Measurements from ENCODE around the gene SPINK1. TPM values are rescaled to one million over a fixed set of nuclear protein-coding genes. Genes with fewer than 3 reads are reported as not detected.

SPINK1 gene
- polyA plus RNA-seq, 2 of the 4 experiments (the other 2 are of a cell fraction): 0.22 TPM; not detected in 1

DNA sequence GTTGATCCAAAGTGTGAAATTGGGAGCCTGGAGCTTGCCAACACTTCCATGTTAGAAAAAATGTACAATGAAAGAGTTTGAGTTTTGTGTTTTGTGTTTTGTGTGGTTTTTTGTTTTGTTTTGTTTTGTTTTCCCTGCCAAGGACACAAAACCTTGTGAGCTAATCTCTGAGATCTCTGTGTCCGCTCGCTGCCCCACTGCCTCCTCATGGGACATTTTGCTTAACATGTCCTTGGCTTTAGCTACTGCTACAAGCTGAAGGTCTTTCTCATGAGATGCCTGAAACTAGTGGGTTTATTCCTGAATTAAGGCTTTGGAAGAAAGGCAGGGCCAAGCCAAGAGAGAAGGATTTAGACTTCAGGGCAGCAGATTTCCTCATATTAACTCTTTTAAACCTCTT is 41.7 kb downstream of the SPINK1 start:
- Histone ChIP-seq H3K9me3 (no peaks in the 10 kb centered on the region), H3K4me1 (no peaks in the 10 kb centered on the region), H3K4me2 (no peak overlapping the region), H3K27ac (no peak overlapping the region), H3K4me3 (no peak overlapping the region)
- no peak for DNase-seq (ENCODE audit: low read depth in 1 of 2, low spot score in 1 of 2)
- no peak for FAIRE-seq
- TF ChIP-seq CBX8 (IDR thresholded peaks at IDR 0.05) (no peak), HDAC2 (IDR thresholded peaks at IDR 0.05) (no peak), CEBPB (IDR thresholded peaks at IDR 0.05) (no peak), RCOR1 (IDR thresholded peaks at IDR 0.05; ENCODE audit: low read depth, low read length) (no peak), RNF2 (IDR thresholded peaks at IDR 0.05; ENCODE audit: borderline replicate concordance, low read depth) (no peak), GATA3 (IDR thresholded peaks at IDR 0.05; ENCODE audit: borderline replicate concordance) (no peak), HMGXB4 (CRISPR knock-in tag; IDR thresholded peaks at IDR 0.05; ENCODE audit: borderline replicate concordance) (no peak), EHF (CRISPR knock-in tag; IDR thresholded peaks at IDR 0.05) (no peak), FOSB (CRISPR knock-in tag; IDR thresholded peaks at IDR 0.05) (no peak), MYC (IDR thresholded peaks at IDR 0.05; ENCODE audit: borderline replicate concordance, low read length) (no peak), NFE2L2 (conservative IDR thresholded peaks at IDR 0.05; ENCODE audit: low read length) (no peak), FOSL2 (IDR thresholded peaks at IDR 0.05) (no peak), FOSL2 (CRISPR knock-in tag; IDR thresholded peaks at IDR 0.05) (no peak), JUN (IDR thresholded peaks at IDR 0.05) (no peak), CHD4 (IDR thresholded peaks at IDR 0.05; ENCODE audit: borderline replicate concordance) (no peak), CTCF (IDR thresholded peaks at IDR 0.05) (no peak)
- TF ChIP-seq, protein P1, sequence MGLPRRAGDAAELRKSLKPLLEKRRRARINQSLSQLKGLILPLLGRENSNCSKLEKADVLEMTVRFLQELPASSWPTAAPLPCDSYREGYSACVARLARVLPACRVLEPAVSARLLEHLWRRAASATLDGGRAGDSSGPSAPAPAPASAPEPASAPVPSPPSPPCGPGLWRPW (IDR thresholded peaks at IDR 0.05): no peak
- TF ChIP-seq, protein P2, sequence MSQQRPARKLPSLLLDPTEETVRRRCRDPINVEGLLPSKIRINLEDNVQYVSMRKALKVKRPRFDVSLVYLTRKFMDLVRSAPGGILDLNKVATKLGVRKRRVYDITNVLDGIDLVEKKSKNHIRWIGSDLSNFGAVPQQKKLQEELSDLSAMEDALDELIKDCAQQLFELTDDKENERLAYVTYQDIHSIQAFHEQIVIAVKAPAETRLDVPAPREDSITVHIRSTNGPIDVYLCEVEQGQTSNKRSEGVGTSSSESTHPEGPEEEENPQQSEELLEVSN (IDR thresholded peaks at IDR 0.05; ENCODE audit: borderline replicate concordance, low read depth): no peak
- ChIA-PET POLR2A (no interaction called here), CTCF (interaction anchor here (1.1 kb wide), 1 partner anchor 32 kb away, joined by 3 read pairs; no protein-coding TSS in a partner anchor)
- no peak for ATAC-seq
- 4% methylated on average over 2 of the region's 2 CpGs for WGBS (ENCODE audit: missing lambda C conversion rate)

DNA sequence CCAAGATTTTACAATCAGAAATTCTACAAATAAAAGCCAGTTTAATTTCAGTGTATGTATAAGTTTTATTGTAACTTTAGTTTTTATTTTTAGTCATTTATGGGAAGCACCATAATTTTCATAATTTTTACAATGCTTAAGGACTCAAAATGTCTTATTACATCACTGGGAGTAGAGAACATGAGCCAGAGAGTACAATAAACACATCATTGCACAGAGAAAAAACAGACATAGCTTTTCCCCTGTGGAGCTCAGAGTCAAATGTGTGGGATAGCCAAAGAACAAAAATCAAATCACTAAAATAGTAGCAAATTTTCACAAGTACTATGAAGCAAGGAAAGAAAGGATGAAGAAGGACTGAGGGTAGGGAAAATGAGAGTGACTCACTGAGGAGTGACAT is 43.4 kb downstream of the SPINK1 start:
- H3K9me3 ChIP-seq: no peaks in the 10 kb centered on the region
- no peaks in the 10 kb centered on the region for H3K4me1 ChIP-seq
- DNase-seq (ENCODE audit: low read depth in 1 of 2, low spot score in 1 of 2) (no peak), FAIRE-seq (no peak), ATAC-seq (no peak)
- no peak overlapping the region for H3K27ac ChIP-seq
- no peak overlapping the region for H3K4me2 ChIP-seq
- ChIA-PET CTCF (no interaction called here), POLR2A (no interaction called here)
- no peak overlapping the region for H3K4me3 ChIP-seq
- TF ChIP-seq, protein P2 (IDR thresholded peaks at IDR 0.05; ENCODE audit: borderline replicate concordance, low read depth): no peak
- no peak for TF ChIP-seq POLR2A (IDR thresholded peaks at IDR 0.05; ENCODE audit: low read length)
- no peak for TF ChIP-seq MYC (IDR thresholded peaks at IDR 0.05; ENCODE audit: borderline replicate concordance, low read length)
- TF ChIP-seq RNF2 (IDR thresholded peaks at IDR 0.05; ENCODE audit: borderline replicate concordance, low read depth): no peak
- no peak for TF ChIP-seq RAD21 (conservative IDR thresholded peaks at IDR 0.05 in 1 of 2, IDR thresholded peaks at IDR 0.05 in 1 of 2)
- TF ChIP-seq JUN (IDR thresholded peaks at IDR 0.05): no peak
- TF ChIP-seq HDAC2 (IDR thresholded peaks at IDR 0.05): no peak

Data from A549 (cell line).